ENCODE results near the gene UBR2.

Gene UBR2

GRCh38 chr6:42563697-42564505, at the start of gene UBR2:
Gene UBR2 (plus strand): TSS chr6:42564029. CDS start chr6:42564320, 291 bp downstream.
- TF ChIP-seq ZBTB7A (IDR thresholded peaks at IDR 0.05; ENCODE audit: low read depth) = no peak
- TF ChIP-seq NFIC (IDR thresholded peaks at IDR 0.05) = peak; percentile 98
- peak; percentile 86 for TF ChIP-seq YY1 (IDR thresholded peaks at IDR 0.05; ENCODE audit: low read depth)
- TF ChIP-seq RAD21 (IDR thresholded peaks at IDR 0.05; ENCODE audit: low read depth) = no peak
- no peak; the same call in 1 of the 2 replicates for TF ChIP-seq FOXM1 (IDR thresholded peaks at IDR 0.05; ENCODE audit: borderline replicate concordance, low read depth)
- TF ChIP-seq TAF1 (IDR thresholded peaks at IDR 0.05; ENCODE audit: low read depth) = peak; percentile 79
- TF ChIP-seq EP300 (IDR thresholded peaks at IDR 0.05; ENCODE audit: borderline replicate concordance) = peak; percentile 17; the same call in 1 of the 2 replicates
- TF ChIP-seq CREB1 (IDR thresholded peaks at IDR 0.05; ENCODE audit: low read depth) = peak; percentile 77
- peak; percentile 65 for TF ChIP-seq MAX (IDR thresholded peaks at IDR 0.05)
- no peak for TF ChIP-seq REST (IDR thresholded peaks at IDR 0.05; ENCODE audit: low read depth)
- no peak for TF ChIP-seq TEAD4 (IDR thresholded peaks at IDR 0.05)
- peak; percentile 18 for TF ChIP-seq TCF12 (IDR thresholded peaks at IDR 0.05; ENCODE audit: low read depth)
- TF ChIP-seq, protein P1, sequence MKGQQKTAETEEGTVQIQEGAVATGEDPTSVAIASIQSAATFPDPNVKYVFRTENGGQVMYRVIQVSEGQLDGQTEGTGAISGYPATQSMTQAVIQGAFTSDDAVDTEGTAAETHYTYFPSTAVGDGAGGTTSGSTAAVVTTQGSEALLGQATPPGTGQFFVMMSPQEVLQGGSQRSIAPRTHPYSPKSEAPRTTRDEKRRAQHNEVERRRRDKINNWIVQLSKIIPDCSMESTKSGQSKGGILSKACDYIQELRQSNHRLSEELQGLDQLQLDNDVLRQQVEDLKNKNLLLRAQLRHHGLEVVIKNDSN (IDR thresholded peaks at IDR 0.05) = no peak
- peak; percentile 41; the same call in 1 of the 2 replicates for TF ChIP-seq EGR1 (IDR thresholded peaks at IDR 0.05)
- TF ChIP-seq CEBPB (IDR thresholded peaks at IDR 0.05) = no peak

DNA sequence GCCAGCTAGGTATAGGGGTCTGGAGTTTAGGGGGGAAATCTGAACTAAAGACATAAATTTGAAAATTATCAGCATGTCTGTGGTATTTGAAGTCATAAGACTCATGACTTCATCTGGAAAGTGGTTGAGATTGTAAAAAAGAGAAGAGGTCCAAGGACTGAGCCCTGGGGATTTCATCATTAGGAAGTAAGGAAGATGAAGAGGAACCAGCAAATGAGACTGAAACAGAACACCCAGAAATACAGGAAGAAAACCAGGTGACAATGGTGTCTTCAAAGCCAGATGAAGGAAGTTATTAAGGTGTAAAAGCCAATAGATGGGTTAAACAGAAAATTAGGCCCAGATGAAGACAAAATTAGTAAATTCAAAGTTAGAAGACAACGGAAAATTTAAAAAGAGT, 49.1 kb upstream of the UBR2 start:
- TF ChIP-seq FOXM1 (IDR thresholded peaks at IDR 0.05; ENCODE audit: borderline replicate concordance, low read depth) (no peak), CREB1 (IDR thresholded peaks at IDR 0.05; ENCODE audit: low read depth) (no peak), MAX (IDR thresholded peaks at IDR 0.05) (no peak), TAF1 (IDR thresholded peaks at IDR 0.05; ENCODE audit: low read depth) (no peak), ZBTB7A (IDR thresholded peaks at IDR 0.05; ENCODE audit: low read depth) (no peak), CEBPB (IDR thresholded peaks at IDR 0.05) (no peak), EGR1 (IDR thresholded peaks at IDR 0.05) (no peak), YY1 (IDR thresholded peaks at IDR 0.05; ENCODE audit: low read depth) (no peak), NFIC (IDR thresholded peaks at IDR 0.05) (no peak), RAD21 (IDR thresholded peaks at IDR 0.05; ENCODE audit: low read depth) (no peak), REST (IDR thresholded peaks at IDR 0.05; ENCODE audit: low read depth) (no peak), TCF12 (IDR thresholded peaks at IDR 0.05; ENCODE audit: low read depth) (no peak), TEAD4 (IDR thresholded peaks at IDR 0.05) (no peak), EP300 (IDR thresholded peaks at IDR 0.05; ENCODE audit: borderline replicate concordance) (no peak)
- TF ChIP-seq, protein P1 (IDR thresholded peaks at IDR 0.05) = no peak

DNA sequence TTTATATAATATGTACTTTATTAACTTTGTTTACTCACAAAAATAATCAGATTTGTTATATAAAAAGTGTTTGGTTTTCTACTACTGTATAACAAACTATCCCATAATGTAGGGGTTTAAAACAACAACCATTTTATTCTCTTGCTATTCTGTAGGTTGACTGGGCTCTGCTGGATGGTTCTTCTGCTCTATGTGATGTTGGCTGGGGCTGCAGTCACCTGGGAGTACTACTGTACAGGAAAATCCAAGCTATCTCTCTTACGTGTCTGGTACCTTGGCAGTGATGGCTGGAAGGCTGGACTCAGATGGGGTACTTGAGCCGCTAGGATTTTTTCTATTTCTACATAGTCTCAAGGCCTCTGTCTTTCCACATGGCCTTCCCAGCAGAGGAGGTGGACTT, 44.0 kb upstream of the UBR2 start:
- no peak for TF ChIP-seq EGR1 (IDR thresholded peaks at IDR 0.05)
- TF ChIP-seq, protein P1 (IDR thresholded peaks at IDR 0.05) = no peak
- no peak for TF ChIP-seq TAF1 (IDR thresholded peaks at IDR 0.05; ENCODE audit: low read depth)
- no peak for TF ChIP-seq NFIC (IDR thresholded peaks at IDR 0.05)
- no peak for TF ChIP-seq TEAD4 (IDR thresholded peaks at IDR 0.05)
- TF ChIP-seq REST (IDR thresholded peaks at IDR 0.05; ENCODE audit: low read depth) = no peak
- no peak for TF ChIP-seq RAD21 (IDR thresholded peaks at IDR 0.05; ENCODE audit: low read depth)
- TF ChIP-seq CEBPB (IDR thresholded peaks at IDR 0.05) = no peak
- no peak for TF ChIP-seq FOXM1 (IDR thresholded peaks at IDR 0.05; ENCODE audit: borderline replicate concordance, low read depth)
- TF ChIP-seq YY1 (IDR thresholded peaks at IDR 0.05; ENCODE audit: low read depth) = no peak
- TF ChIP-seq CREB1 (IDR thresholded peaks at IDR 0.05; ENCODE audit: low read depth) = no peak
- TF ChIP-seq ZBTB7A (IDR thresholded peaks at IDR 0.05; ENCODE audit: low read depth) = no peak
- TF ChIP-seq EP300 (IDR thresholded peaks at IDR 0.05; ENCODE audit: borderline replicate concordance) = no peak
- TF ChIP-seq MAX (IDR thresholded peaks at IDR 0.05) = no peak
- no peak for TF ChIP-seq TCF12 (IDR thresholded peaks at IDR 0.05; ENCODE audit: low read depth)
